Heart left ventricle (tissue), 16 donors: ENCODE data around the gene MELK. TPM values are rescaled to one million over a fixed set of nuclear protein-coding genes. Genes with fewer than 3 reads are reported as not detected.
"Not testable (repeated sequence)": the region's sequence is repeated elsewhere in the genome, so short reads cannot be mapped to it uniquely, and the experiment has no call there.

Experiments used
- ATAC-seq, 4 donors: fragments of 200-7000 bp; cut with Tn5 transposase; one replicate each; pipeline ENCODE4 v1.9.1; 2020 to 2022; ENCODE audit warnings: moderate library complexity in 4 of 4, mild to moderate bottlenecking in 3 of 4, moderate number of reproducible peaks in 1 of 4
- DNase-seq, 5 donors: peaks; one replicate each; pipeline ENCODE4 v3.0.0-alpha.2; 2020
- H3K27ac ChIP-seq, 12 donors: fragments of 200-600 bp; sonication (generic) in 4 of 12; one replicate each; pipeline versions ENCODE4 v1.5.0 to v1.8.0; 2016 to 2022; ENCODE audit warnings: mild to moderate bottlenecking in 2 of 12
- H3K27me3 ChIP-seq, 9 donors: fragments of 200-600 bp; sonication (generic) in 2 of 9; one replicate each; pipeline versions ENCODE4 v1.5.1 to v1.8.0; 2016 to 2022; ENCODE audit warnings: mild to moderate bottlenecking in 3 of 9
- H3K36me3 ChIP-seq, 9 donors: fragments of 200-600 bp; sonication (generic) in 2 of 9; one replicate each; pipeline versions ENCODE4 v1.5.0 to v1.8.0; 2018 to 2022; ENCODE audit warnings: mild to moderate bottlenecking in 2 of 9
- H3K4me1 ChIP-seq, 12 donors: fragments of 200-600 bp; sonication (generic) in 4 of 12; one replicate each; pipeline versions ENCODE4 v1.5.0 to v1.8.0; 2016 to 2022; ENCODE audit warnings: mild to moderate bottlenecking in 3 of 12
- H3K4me3 ChIP-seq, 12 donors: fragments of 200-600 bp; sonication (generic) in 4 of 12; one replicate each; pipeline versions ENCODE4 v1.5.0 to v1.8.0; 2017 to 2022; ENCODE audit warnings: mild to moderate bottlenecking in 9 of 12, moderate library complexity in 4 of 12
- H3K9me3 ChIP-seq, 12 donors: fragments of 200-600 bp; sonication (generic) in 4 of 12; one replicate each; pipeline versions ENCODE4 v1.5.0 to v1.8.0; 2016 to 2022; ENCODE audit warnings: mild to moderate bottlenecking in 1 of 12
- CTCF ChIP-seq, 12 donors: fragments of 200-600 bp; sonication (generic) in 4 of 12; IDR thresholded peaks; one replicate each; pipeline versions ENCODE4 v1.5.0 to v1.8.0; 2018 to 2022; ENCODE audit warnings: antibody characterized with exemption in 12 of 12, mild to moderate bottlenecking in 5 of 12
- POLR2A ChIP-seq, 2 donors: fragments of 450-650 bp; IDR thresholded peaks; one replicate each; pipeline ENCODE4 v1.6.1; 2017; ENCODE audit warnings: antibody characterized with exemption in 2 of 2, mild to moderate bottlenecking in 2 of 2, moderate library complexity in 2 of 2
- WGBS, 4 donors: extraction: QIAGEN DNeasy Blood & Tissue Kit in 2 of 4; methylation state at CpG; one replicate each; pipeline versions ENCODE4 v1.1.5 to v1.1.7; 2013 to 2018; 5-methylcytosine and 5-hydroxymethylcytosine counted together
- intact Hi-C, 10 donors: fragments of 100-400 bp; cut with DNase I; formaldehyde crosslinking; loops; one replicate each; pipeline versions ENCODE4 v1.11.1 to v1.14.2; 2022
- polyA plus RNA-seq, 2 donors: library from polyadenylated mRNA; stranded (reverse); fragments of 200-250 nt; gene quantifications; one replicate each; pipeline ENCODE4 v1.2.3, GENCODE V29; 2013
- total RNA-seq, 9 donors: library from RNA; depleted of rRNA in 2 of 9; stranded (reverse); fragments of >200 nt in 2 of 9; fragmentation: NEBNext Ultra II Directional in 3 of 9; extraction: Animal tissue kit (Norgen Biotek cat#: 25700) in 3 of 9; gene quantifications; one replicate each; pipeline versions ENCODE4 v1.1.0 to v1.2.4, GENCODE V29; 2016 to 2023
- donor health status: ischemic (EF 13 %, LVEDD 7.1; RV severe dilation, severe dysfunction).
- donor health status: healthy with polysubstance abuse.
- donor health status: DM: no; HTN: yes; CAD: no.
- donor health status: DM: no; HTN: no; CAD: no.
- donor health status: ischemic (EF 25% LVEDD 6.9; RV normal size, moderate dysfunction).
- donor health status: ischemic (EF 25% LVEDD 5.7; RV mildly dilated, moderate dysfunction).
- donor health status: healthy.
- donor health status: DM: yes; HTN: yes; CAD: no.
- donor health status: ischemic (EF 35%, LVEDD 5.7; RV mildly dilated, moderate dysfunction).
- donor health status: nonischemic (EF 11% LVEDD 7.7; RV severe dilation, severe dysfunction).
- donor health status: DM: yes; HTN: yes; CAD: no.
- donor health status: PGD.
- donor health status: ischemic (EF 29% LVEDD 5.4; RV normal size, mild dysfunction).
- donor health status: nonischemic (EF 23%, LVEDD 6.1; RV moderate dilation, normal function).

MELK gene
- total and polyA plus RNA-seq, 11 donors: 0.27 to 5.3 (median 0.53) TPM; not detected in 5

- no peak for DNase-seq
- TF ChIP-seq CTCF (IDR thresholded peaks at IDR 0.05): no peak
- TF ChIP-seq POLR2A (IDR thresholded peaks at IDR 0.05): no peak
- peaks cover 0 to 16% (median 7%) of the 10 kb centered on the region in 12 donors for H3K4me1 ChIP-seq
- no peaks in the 10 kb centered on the region for H3K9me3 ChIP-seq
- no peaks in the 10 kb centered on the region for H3K27me3 ChIP-seq
- no peak for ATAC-seq
- intact Hi-C loops: no loop called here
- 79 to 88% (median 82%) methylated on average over 2 of the region's 2 CpGs for WGBS, 4 donors
- H3K27ac ChIP-seq: no peak overlapping the region
- H3K36me3 ChIP-seq: no peaks in the 10 kb centered on the region
- H3K4me3 ChIP-seq: no peak overlapping the region
Measured at GRCh38 chr9:36571333-36571732, 1.4 kb upstream of the MELK start.

- intact Hi-C loops, DNase-seq, H3K27ac ChIP-seq, ATAC-seq, H3K27me3 ChIP-seq, H3K9me3 ChIP-seq, H3K36me3 ChIP-seq: not testable (repeated sequence)
- peak overlapping the region in 1 of 12 donors; percentile 83 for H3K4me3 ChIP-seq
- WGBS, 4 donors: 87 to 99% (median 92%) methylated on average over 8 of the region's 8 CpGs
- peaks cover 0 to 16% (median 7%) of the 10 kb centered on the region in 12 donors for H3K4me1 ChIP-seq
Measured at GRCh38 chr9:36574045-36574444, 1.4 kb downstream of the MELK start.

- H3K4me1 ChIP-seq: peaks cover 0 to 16% (median 7%) of the 10 kb centered on the region in 12 donors
- no peak overlapping the region for H3K4me3 ChIP-seq
- no peaks in the 10 kb centered on the region for H3K27me3 ChIP-seq
- no peaks in the 10 kb centered on the region for H3K36me3 ChIP-seq
- intact Hi-C loops: no loop called here
- 66 to 88% (median 72%) methylated on average over 2 of the region's 2 CpGs for WGBS, 4 donors
- no peak overlapping the region for H3K27ac ChIP-seq
- TF ChIP-seq CTCF (IDR thresholded peaks at IDR 0.05) (no peak), POLR2A (IDR thresholded peaks at IDR 0.05) (no peak)
- ATAC-seq (no peak), DNase-seq (no peak)
- no peaks in the 10 kb centered on the region for H3K9me3 ChIP-seq
Measured at GRCh38 chr9:36575411-36575882, 2.8 kb downstream of the MELK start.

GRCh38 chr9:36576866-36577265 lies 4.2 kb downstream of the MELK start:
- 88 to 96% (median 95%) methylated on average over 3 of the region's 3 CpGs for WGBS, 4 donors
- no peak overlapping the region for H3K4me3 ChIP-seq
- ATAC-seq: no peak
- intact Hi-C loops: no loop called here
- H3K27ac ChIP-seq: no peak overlapping the region
- no peaks in the 10 kb centered on the region for H3K9me3 ChIP-seq
- H3K36me3 ChIP-seq: no peaks in the 10 kb centered on the region
- no peak for TF ChIP-seq POLR2A (IDR thresholded peaks at IDR 0.05)
- TF ChIP-seq CTCF (IDR thresholded peaks at IDR 0.05): no peak
- peaks cover 0 to 16% (median 7%) of the 10 kb centered on the region in 12 donors for H3K4me1 ChIP-seq
- H3K27me3 ChIP-seq: no peaks in the 10 kb centered on the region
- DNase-seq: no peak
